WERI-Rb-1 (cell line): ENCODE data around the gene SLC24A4.

ENCODE experiments used
- DNase-seq: peaks from one replicate; pipeline ENCODE4 v3.0.0-alpha.2; 2020
- H3K27ac ChIP-seq: fragments of 250-450 bp; sonication (Bioruptor Pico); 2 replicates; pipeline ENCODE4 v1.5.1; 2020; ENCODE audit warnings: mild to moderate bottlenecking, moderate library complexity
- H3K27me3 ChIP-seq: fragments of 250-450 bp; sonication (Bioruptor Pico); 2 replicates; pipeline ENCODE4 v1.5.1; 2021; ENCODE audit warnings: mild to moderate bottlenecking, low read depth, moderate library complexity; ENCODE audit not compliant: insufficient read depth, severe bottlenecking
- H3K36me3 ChIP-seq: fragments of 250-450 bp; sonication (Bioruptor Pico); 2 replicates; pipeline ENCODE4 v1.5.1; 2020; ENCODE audit warnings: mild to moderate bottlenecking, moderate library complexity
- H3K4me3 ChIP-seq: 2 replicates; pipeline ENCODE4 v1.5.1; 2011; ENCODE audit warnings: low read depth, mild to moderate bottlenecking, control low read depth, low read length
- H3K9me3 ChIP-seq: fragments of 250-450 bp; sonication (Bioruptor Pico); 2 replicates; pipeline ENCODE4 v1.5.1; 2021; ENCODE audit warnings: mild to moderate bottlenecking, moderate library complexity; ENCODE audit not compliant: severe bottlenecking
- CTCF ChIP-seq: IDR thresholded peaks from 2 replicates; pipeline ENCODE4 v1.5.1; 2011; ENCODE audit warnings: low read depth, mild to moderate bottlenecking, control low read depth, inconsistent platforms, low read length

SLC24A4 gene

DNA sequence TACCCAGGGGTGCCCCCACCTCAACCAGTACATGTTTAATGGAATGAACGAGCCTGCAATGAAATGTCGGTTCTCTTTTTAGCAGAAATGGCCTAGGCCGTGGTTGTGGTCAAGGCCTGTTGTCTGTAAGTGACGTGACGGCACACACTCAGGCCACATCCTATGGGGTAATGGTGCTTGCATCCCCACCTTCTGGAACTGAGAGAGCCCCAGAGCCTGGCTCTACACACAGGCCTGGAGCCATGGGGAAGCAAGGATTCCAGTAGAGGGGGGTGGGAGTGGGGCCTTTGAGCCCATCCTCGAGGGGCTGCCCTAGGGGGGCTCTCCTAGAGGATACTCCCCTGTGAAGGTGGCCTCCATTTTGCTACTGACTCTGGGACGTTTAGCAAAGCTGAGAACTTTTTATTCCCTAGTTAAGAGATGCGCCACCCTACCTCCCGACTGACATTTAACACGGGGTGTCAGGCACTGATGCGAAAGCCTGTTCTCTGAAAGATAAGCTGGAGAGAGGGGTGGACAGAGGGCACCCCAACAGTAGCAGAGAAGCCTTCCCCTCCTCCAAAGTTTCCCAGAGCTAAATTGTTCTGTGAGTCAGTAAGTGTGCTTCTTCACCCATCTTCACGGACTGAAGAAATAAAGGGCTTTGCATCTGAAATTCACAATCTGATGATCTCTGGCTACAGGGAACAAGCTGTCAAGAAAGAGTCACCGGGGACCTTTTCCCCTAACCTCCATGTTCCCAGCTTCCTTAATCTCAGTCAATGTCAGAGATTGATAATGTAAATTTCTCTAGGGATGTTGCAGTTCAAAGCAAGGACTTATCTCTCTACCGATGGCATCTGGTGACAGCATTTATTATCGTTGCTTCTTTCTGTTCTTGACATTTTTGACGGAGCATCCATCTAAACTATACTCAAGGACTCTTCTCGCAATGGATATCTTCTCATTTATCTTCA, 197.4 kb downstream of the SLC24A4 start:
- Histone ChIP-seq H3K27ac (no peak overlapping the region), H3K4me3 (no peak overlapping the region), H3K36me3 (no peaks in the 10 kb centered on the region), H3K27me3 (no peaks in the 10 kb centered on the region), H3K9me3 (no peaks in the 10 kb centered on the region)
- no peak for DNase-seq
- TF ChIP-seq CTCF: no peak

GRCh38 chr14:92521058-92521415, 198.1 kb downstream of the SLC24A4 start:
- DNase-seq: no peak
- Histone ChIP-seq H3K9me3 (no peaks in the 10 kb centered on the region), H3K27me3 (no peaks in the 10 kb centered on the region), H3K27ac (no peak overlapping the region), H3K36me3 (no peaks in the 10 kb centered on the region), H3K4me3 (no peak overlapping the region)
- TF ChIP-seq CTCF: no peak

DNA sequence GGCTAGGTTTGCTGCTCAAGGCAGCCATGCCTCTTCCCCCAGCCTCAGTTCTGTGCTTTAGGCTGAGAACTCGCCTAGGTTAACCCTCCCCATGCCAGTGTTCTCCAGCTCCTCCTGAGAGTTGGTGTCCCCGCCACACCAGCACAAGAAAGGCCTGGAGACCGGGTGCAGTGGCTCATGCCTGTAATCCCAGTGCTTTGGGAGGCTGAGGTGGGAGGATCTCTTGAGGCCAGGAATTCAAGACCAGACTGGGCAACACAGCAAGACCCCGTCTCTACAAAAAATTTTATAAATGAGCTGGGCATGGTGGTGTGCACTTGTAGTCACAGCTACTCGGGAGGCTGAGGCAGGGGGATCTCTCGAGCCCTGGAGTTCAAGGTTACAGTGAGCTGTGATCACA, 200.8 kb downstream of the SLC24A4 start:
- Histone ChIP-seq H3K27ac (no peak overlapping the region), H3K36me3 (no peaks in the 10 kb centered on the region), H3K4me3 (no peak overlapping the region), H3K27me3 (no peaks in the 10 kb centered on the region), H3K9me3 (no peaks in the 10 kb centered on the region)
- TF ChIP-seq CTCF: no peak
- DNase-seq: no peak

DNA sequence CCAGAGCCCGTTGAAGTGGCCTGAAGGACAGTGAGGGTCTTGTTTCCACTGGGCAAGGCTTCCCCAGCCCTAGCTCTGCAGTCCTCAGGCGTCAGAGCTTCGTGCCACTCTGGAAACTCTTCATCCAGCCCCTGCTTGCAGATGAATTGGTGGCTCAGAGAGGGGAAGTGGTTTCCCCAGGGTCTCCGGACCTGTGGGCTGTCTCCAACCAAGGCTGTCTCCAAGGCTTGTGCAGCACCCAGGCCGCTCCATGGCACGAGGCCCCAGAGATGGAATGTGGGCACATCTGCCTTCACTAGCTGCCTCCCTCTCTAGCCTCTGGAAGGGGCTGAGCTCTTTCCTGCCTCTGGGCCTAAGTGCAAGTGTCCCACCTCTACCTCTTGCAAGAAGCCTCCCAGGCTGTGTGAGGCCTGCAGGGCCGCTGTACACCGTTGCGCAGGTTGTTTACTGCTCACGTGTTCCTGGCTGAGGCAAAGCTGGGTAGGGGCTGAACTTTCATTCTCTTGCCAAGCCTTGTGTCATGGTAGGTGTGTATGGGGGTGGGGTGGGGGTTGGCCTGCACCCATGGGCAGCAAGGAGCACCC, 201.7 kb downstream of the SLC24A4 start:
- no peaks in the 10 kb centered on the region for H3K36me3 ChIP-seq
- DNase-seq: no peak
- H3K4me3 ChIP-seq: no peak overlapping the region
- TF ChIP-seq CTCF: no peak
- H3K9me3 ChIP-seq: no peaks in the 10 kb centered on the region
- no peak overlapping the region for H3K27ac ChIP-seq
- H3K27me3 ChIP-seq: no peaks in the 10 kb centered on the region

- Histone ChIP-seq H3K27ac (no peak overlapping the region), H3K9me3 (no peaks in the 10 kb centered on the region), H3K36me3 (no peaks in the 10 kb centered on the region), H3K4me3 (no peak overlapping the region), H3K27me3 (no peaks in the 10 kb centered on the region)
- TF ChIP-seq CTCF: no peak
- no peak for DNase-seq
Observed at GRCh38 chr14:92525322-92526095, 202.5 kb downstream of the SLC24A4 start.
